SK-N-SH (cell line): Measurements from ENCODE around the gene RCOR2. TPM values are rescaled to one million over a fixed set of nuclear protein-coding genes. Genes with fewer than 3 reads are reported as not detected.

Experiments
- CTCF ChIA-PET: fragments of 300-600, 350-600 bp; formaldehyde crosslinking; extraction: SDS; loops from one replicate; lab custom pipeline; 2021; lab: Yijun Ruan, JAX
- POLR2A ChIA-PET: fragments of 350-600 bp; sonication (Branson Sonifier 250); formaldehyde crosslinking; extraction: SDS; loops from one replicate; lab custom pipeline; 2020; ENCODE audit warnings: antibody characterized with exemption, inconsistent platforms; lab: Yijun Ruan, JAX
- DNase-seq: peaks from one replicate; pipeline ENCODE4 v3.0.0; 2012
- H2AFZ ChIP-seq: fragments of 200-600 bp; sonication (generic); 2 replicates; pipeline ENCODE4 v1.8.1; 2016; ENCODE audit warnings: antibody characterized with exemption, mild to moderate bottlenecking, low read depth
- H3F3A ChIP-seq: fragments of 200-600 bp; sonication (generic); replicated peaks from 2 replicates; pipeline ENCODE3; 2016; ENCODE audit warnings: antibody characterized with exemption, mild to moderate bottlenecking; ENCODE audit not compliant: insufficient read depth
- H3K27ac ChIP-seq, 2 experiments: fragments of 200-500 bp in 1 of 2; fragments of 200-600 bp in 1 of 2; sonication (Bioruptor generic) in 1 of 2; sonication (generic), shearing (Covaris generic) in 1 of 2; 2 replicates each; pipeline versions ENCODE4 v1.5.1 to v1.6.1; 2014 to 2016; ENCODE audit warnings: low read depth in 2 of 2, inconsistent platforms in 1 of 2, low read length in 1 of 2, mild to moderate bottlenecking in 1 of 2, mixed read lengths in 1 of 2
- H3K27me3 ChIP-seq: fragments of 200-600 bp; sonication (generic), shearing (Covaris generic); 2 replicates; pipeline ENCODE4 v1.6.1; 2016; ENCODE audit warnings: mixed run types; ENCODE audit not compliant: insufficient read depth
- H3K36me3 ChIP-seq, 2 experiments: fragments of 200-500 bp in 1 of 2; fragments of 200-600 bp in 1 of 2; sonication (Bioruptor generic) in 1 of 2; sonication (generic) in 1 of 2; replicated peaks in 1 of 2; 2 replicates each; pipeline versions ENCODE3 to v1.5.1; 2014 to 2016; ENCODE audit warnings: low read length in 1 of 2, mild to moderate bottlenecking in 1 of 2; ENCODE audit not compliant: insufficient read depth in 2 of 2, control insufficient read depth in 1 of 2
- H3K4me1 ChIP-seq, 2 experiments: fragments of 200-500 bp in 1 of 2; fragments of 200-600 bp in 1 of 2; sonication (Bioruptor generic) in 1 of 2; sonication (generic), shearing (Covaris generic) in 1 of 2; 2 replicates each; pipeline versions ENCODE4 v1.5.1 to v1.6.1; 2014 to 2016; ENCODE audit warnings: low read depth in 1 of 2, low read length in 1 of 2, mixed run types in 1 of 2; ENCODE audit not compliant: insufficient read depth in 2 of 2, control insufficient read depth in 1 of 2
- H3K4me2 ChIP-seq: fragments of 200-600 bp; sonication (generic), shearing (Covaris generic); 2 replicates; pipeline ENCODE4 v1.6.1; 2017; ENCODE audit warnings: mixed run types
- H3K4me3 ChIP-seq, 2 experiments: fragments of 200-500 bp in 1 of 2; fragments of 200-600 bp in 1 of 2; sonication (Bioruptor generic) in 1 of 2; sonication (generic), shearing (Covaris generic) in 1 of 2; 2 replicates each; pipeline versions ENCODE4 v1.5.1 to v1.8.1; 2014 to 2016; ENCODE audit warnings: low read depth in 2 of 2, inconsistent platforms in 1 of 2, low read length in 1 of 2, mild to moderate bottlenecking in 1 of 2, mixed read lengths in 1 of 2, moderate library complexity in 1 of 2
- H3K79me2 ChIP-seq: fragments of 200-600 bp; sonication (generic); 2 replicates; pipeline ENCODE4 v1.8.1; 2017; ENCODE audit warnings: mild to moderate bottlenecking; ENCODE audit not compliant: insufficient read depth
- H3K9ac ChIP-seq: fragments of 200-600 bp; sonication (generic); 2 replicates; pipeline ENCODE4 v1.6.1; 2017; ENCODE audit warnings: mixed run types
- H3K9me2 ChIP-seq: fragments of 200-600 bp; sonication (generic); 2 replicates; pipeline ENCODE4 v1.6.1; 2017; ENCODE audit warnings: mixed run types
- H3K9me3 ChIP-seq: fragments of 200-600 bp; sonication (generic); 2 replicates; pipeline ENCODE4 v1.6.1; 2017; ENCODE audit warnings: mixed run types, mild to moderate bottlenecking, moderate library complexity
- H4K20me1 ChIP-seq: fragments of 200-600 bp; sonication (generic); 2 replicates; pipeline ENCODE4 v1.6.1; 2017; ENCODE audit warnings: mild to moderate bottlenecking, mixed run types; ENCODE audit not compliant: insufficient read depth
- CHD2 ChIP-seq: fragments of 150-350 bp; IDR thresholded peaks from 2 replicates; pipeline ENCODE4 v1.6.1; 2018; ENCODE audit warnings: low read length; ENCODE audit not compliant: partially characterized antibody
- CTCF ChIP-seq: fragments of 200-600 bp; sonication (generic); IDR thresholded peaks from 2 replicates; pipeline ENCODE4 v1.6.1; 2017; ENCODE audit warnings: antibody characterized with exemption, mild to moderate bottlenecking, moderate library complexity
- ELF1 ChIP-seq: IDR thresholded peaks from 2 replicates; pipeline ENCODE4 v1.4.0; 2012
- EZH2phosphoT487 ChIP-seq: fragments of 200-600 bp; sonication (generic); IDR thresholded peaks from 2 replicates; pipeline ENCODE4 v1.6.1; 2017; ENCODE audit warnings: low read depth, mixed run types, mild to moderate bottlenecking, antibody characterized with exemption, moderate library complexity, borderline replicate concordance
- FOXJ3 ChIP-seq: sonication (generic); formaldehyde crosslinking; IDR thresholded peaks from 2 replicates; pipeline ENCODE4 v1.5.1; 2020; ENCODE audit warnings: mild to moderate bottlenecking, missing genetic modification reagents
- JUND ChIP-seq: IDR thresholded peaks from 2 replicates; pipeline ENCODE4 v1.4.0; 2012
- MEF2A ChIP-seq: IDR thresholded peaks from 2 replicates; pipeline ENCODE4 v1.4.0; 2012; ENCODE audit warnings: low read depth, borderline replicate concordance
- RAD21 ChIP-seq: IDR thresholded peaks from 2 replicates; pipeline ENCODE4 v1.6.1; 2012; ENCODE audit warnings: mild to moderate bottlenecking, low read length
- RCOR1 ChIP-seq: fragments of 150-350 bp; IDR thresholded peaks from 2 replicates; pipeline ENCODE4 v1.6.1; 2017; ENCODE audit warnings: antibody characterized with exemption, low read length
- REST ChIP-seq: IDR thresholded peaks from 2 replicates; pipeline ENCODE4 v1.6.1; 2012; ENCODE audit warnings: mild to moderate bottlenecking, low read depth, low read length, moderate library complexity
- TEAD4 ChIP-seq: IDR thresholded peaks from 2 replicates; pipeline ENCODE4 v1.4.0; 2012; ENCODE audit warnings: mild to moderate bottlenecking, borderline replicate concordance; ENCODE audit not compliant: insufficient read depth
- ZBTB33 ChIP-seq: IDR thresholded peaks from 2 replicates; pipeline ENCODE4 v1.4.0; 2012; ENCODE audit warnings: low read depth, borderline replicate concordance
- WGBS: methylation state at CpG from one replicate; pipeline ENCODE4 v1.1.6; 2017; ENCODE audit warnings: low lambda C conversion rate; 5-methylcytosine and 5-hydroxymethylcytosine counted together
- polyA plus RNA-seq, 3 experiments: library from polyadenylated mRNA; depleted of rRNA; stranded (reverse); fragments of >200 nt; gene quantifications; 2 replicates each; pipeline ENCODE4 v1.2.3, GENCODE V29; 2012

Gene RCOR2
- polyA plus RNA-seq, 1 of the 3 experiments (the other 2 are of a cell fraction): 1.1 TPM

GRCh38 chr11:63906585-63906984 lies 10.4 kb downstream of the RCOR2 start:
- peaks cover 0 to 64% of the 10 kb centered on the region in 2 experiments for H3K36me3 ChIP-seq
- DNase-seq: peak; percentile 81

GRCh38 chr11:63906087-63906486 lies 10.9 kb downstream of the RCOR2 start:
- Histone ChIP-seq H3K9me3 (no peaks in the 10 kb centered on the region), H3K27me3 (no peaks in the 10 kb centered on the region), H2AFZ (no peak overlapping the region), H4K20me1 (no peaks in the 10 kb centered on the region), H3K79me2 (no peaks in the 10 kb centered on the region), H3K9ac (no peak overlapping the region), H3K4me1 (peaks cover 0 to 24% of the 10 kb centered on the region in 2 experiments; a peak in 1 of 4 replicates), H3K36me3 (peaks cover 0 to 62% of the 10 kb centered on the region in 2 experiments), H3K4me3 (no peak overlapping the region), H3K27ac (no peak overlapping the region; a peak in 1 of 4 replicates), H3K4me2 (no peak overlapping the region), H3K9me2 (no peaks in the 10 kb centered on the region), H3F3A (no peaks in the 10 kb centered on the region)
- CTCF ChIA-PET: interaction anchor here (0.9 to 3.1 kb wide), 19 partner anchors 9 to 89 kb away, joined by 3 to 34 read pairs (median 4); partner anchors contain the start of genes MARK2 and RCOR2
- DNase-seq: no peak
- WGBS: 92% methylated on average over 4 of the region's 4 CpGs
- POLR2A ChIA-PET: no interaction called here
- TF ChIP-seq JUND (no peak), MEF2A (no peak), TEAD4 (no peak), CHD2 (no peak), FOXJ3 (CRISPR knock-in tag) (no peak), RAD21 (no peak), EZH2phosphoT487 (no peak), REST (no peak)

More at GRCh38 chr11:63906585-63906984, 10.4 kb downstream of the RCOR2 start:
- Histone ChIP-seq H3K4me1 (peaks cover 0 to 26% of the 10 kb centered on the region in 2 experiments; a peak in 1 of 4 replicates), H3F3A (no peaks in the 10 kb centered on the region), H3K9ac (no peak overlapping the region), H3K4me3 (no peak overlapping the region), H3K9me2 (no peaks in the 10 kb centered on the region), H4K20me1 (no peaks in the 10 kb centered on the region), H3K79me2 (no peaks in the 10 kb centered on the region), H3K27me3 (no peaks in the 10 kb centered on the region), H3K4me2 (no peak overlapping the region), H2AFZ (no peak overlapping the region), H3K27ac (no peak overlapping the region; a peak in 1 of 4 replicates), H3K9me3 (no peaks in the 10 kb centered on the region)
- ChIA-PET POLR2A (no interaction called here), CTCF (interaction anchor here (0.9 to 3.1 kb wide), 20 partner anchors 10 to 90 kb away, joined by 3 to 34 read pairs (median 4); partner anchors contain the start of genes MARK2 and RCOR2)
- 100% methylated on average over 3 of the region's 7 CpGs for whole genome bisulfite sequencing
- TF ChIP-seq ZBTB33 (no peak), ELF1 (no peak), CTCF (peak; percentile 21), RAD21 (no peak; the same call in 1 of the 2 replicates), FOXJ3 (CRISPR knock-in tag) (no peak), RCOR1 (no peak)
